ENCODE measurements around the gene TP53RK. TPM values are rescaled to one million over a fixed set of nuclear protein-coding genes. Genes with fewer than 3 reads are reported as not detected.

TP53RK gene
- total and polyA plus RNA-seq, 2 of the 4 experiments (the other 2 are of a cell fraction): 8.7 to 10.6 TPM

DNA sequence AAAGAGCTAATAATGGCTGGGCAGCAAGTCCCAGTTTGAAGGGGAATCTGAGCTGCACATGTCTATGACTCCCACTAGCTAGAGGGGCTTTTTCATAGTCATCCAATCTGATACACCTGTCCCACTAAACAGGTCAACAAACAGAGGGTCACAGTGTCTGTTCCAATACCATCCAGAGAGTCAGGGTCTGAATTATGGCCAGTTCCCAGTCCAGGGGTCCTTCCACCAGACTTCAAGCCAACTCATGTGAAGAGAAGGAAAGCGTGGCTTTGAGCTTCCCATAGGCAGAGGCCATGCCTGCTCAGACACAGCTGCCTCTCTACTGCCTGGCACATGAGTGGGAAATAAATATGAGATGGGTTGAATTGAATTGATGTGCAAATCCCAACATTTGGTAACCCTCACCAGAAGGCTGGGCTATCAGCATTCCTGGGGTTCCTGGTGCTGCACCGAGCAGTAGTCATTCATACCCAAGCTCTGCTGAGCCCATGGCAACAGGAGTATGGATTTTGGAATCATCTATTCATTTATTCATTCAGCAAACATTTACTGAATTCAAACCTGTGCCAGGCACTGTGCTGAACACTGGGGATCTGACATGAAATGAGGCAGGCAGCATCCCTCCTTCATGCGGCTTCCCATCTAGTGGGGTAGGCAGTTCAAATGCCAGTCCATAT, 17.2 kb downstream of the TP53RK start:
- Histone ChIP-seq H2AK5ac (ENCODE audit: low read depth, low read length) (no peak overlapping the region), H2AK9ac (replicated peaks; ENCODE audit: low read depth, low read length, poor library complexity) (no peak overlapping the region), H2BK120ac (ENCODE audit: low read depth, low read length) (no peak overlapping the region), H3K4me3 (ENCODE audit: insufficient read depth, low read depth, low read length) (no peak overlapping the region), H3K79me1 (ENCODE audit: low read depth in 1 of 2, low read length in 2 of 2) (no peaks in the 10 kb centered on the region), H2BK20ac (ENCODE audit: low read depth, low read length) (no peak overlapping the region), H2BK5ac (ENCODE audit: low read depth, low read length, poor library complexity, severe bottlenecking) (no peak overlapping the region), H2AFZ (replicated peaks; ENCODE audit: low read length, poor library complexity) (no peak overlapping the region), H2BK15ac (ENCODE audit: low read depth, low read length) (no peak overlapping the region), H4K20me1 (ENCODE audit: insufficient read depth, low read length) (no peaks in the 10 kb centered on the region), H3K4ac (ENCODE audit: low read depth, low read length) (no peak overlapping the region), H3K4me1 (ENCODE audit: control insufficient read depth, insufficient read depth, low read length) (no peaks in the 10 kb centered on the region), H3K27ac (ENCODE audit: insufficient read depth, low read length) (no peak overlapping the region), H3K14ac (replicated peaks; ENCODE audit: low read depth, low read length) (no peak overlapping the region), H3K27me3 (ENCODE audit: control insufficient read depth, insufficient read depth, low read length) (no peaks in the 10 kb centered on the region), H3K56ac (ENCODE audit: extremely low read depth, insufficient read depth, low read length) (no peak overlapping the region), H3K9me3 (ENCODE audit: control insufficient read depth, insufficient read depth, low read length) (peaks cover 15% of the 10 kb centered on the region), H3K9me1 (ENCODE audit: insufficient read depth, low read length) (no peaks in the 10 kb centered on the region), H3K36me3 (ENCODE audit: control insufficient read depth, insufficient read depth, low read length) (no peaks in the 10 kb centered on the region), H3K4me2 (ENCODE audit: low read depth, low read length) (no peak overlapping the region), H4K8ac (ENCODE audit: low read depth in 2 of 2, low read length in 2 of 2) (no peak overlapping the region), H3K9ac (ENCODE audit: low read depth, low read length) (no peak overlapping the region), H3K23ac (ENCODE audit: low read depth, low read length) (no peak overlapping the region), H4K5ac (ENCODE audit: low read depth, low read length) (no peak overlapping the region), H4K91ac (ENCODE audit: insufficient read depth, low read depth, low read length) (no peak overlapping the region), H3K18ac (ENCODE audit: low read depth, low read length) (no peak overlapping the region)
- BruUV-seq (replicated peaks): no TSS peak
- ChIA-PET POLR2A (ENCODE audit: unreplicated experiment) (no interaction called here), CTCF (interaction anchor here (0.6 kb wide), 1 partner anchor 915 kb away, joined by 3 read pairs; no protein-coding TSS in a partner anchor)
- no peak for DNase-seq
- no peak for ATAC-seq (ENCODE audit: low read depth)
- intact Hi-C loops (cut with micrococcal nuclease) (no loop called here), dilution Hi-C loops (cut with HindIII; ENCODE audit: low sequenced_read_pairs, unreplicated experiment) (no loop called here), in situ Hi-C loops (cut with MboI; ENCODE audit: low sequenced_read_pairs) (no loop called here)
- WGBS, 2 experiments (ENCODE audit: extremely low coverage in 2 of 2, insufficient read length in 1 of 2): no CpG with 5 or more reads among the region's 3 CpGs
- TF ChIP-seq CHD1 (IDR thresholded peaks at IDR 0.05; ENCODE audit: low read depth, low read length) (no peak), CTCF (conservative IDR thresholded peaks at IDR 0.05; ENCODE audit: low read depth, low read length) (no peak), NFE2L2 (IDR thresholded peaks at IDR 0.05; ENCODE audit: low read depth, low read length) (no peak), CEBPB (IDR thresholded peaks at IDR 0.05; ENCODE audit: low read depth, low read length) (no peak), SMC3 (IDR thresholded peaks at IDR 0.05; ENCODE audit: low read depth, low read length) (no peak), MAZ (IDR thresholded peaks at IDR 0.05; ENCODE audit: borderline replicate concordance, low read depth, low read length) (no peak), FOS (IDR thresholded peaks at IDR 0.05; ENCODE audit: low read depth, low read length) (no peak), RAD21 (IDR thresholded peaks at IDR 0.05; ENCODE audit: low read length) (no peak), BHLHE40 (IDR thresholded peaks at IDR 0.05; ENCODE audit: low read depth, low read length) (no peak), MXI1 (IDR thresholded peaks at IDR 0.05; ENCODE audit: borderline replicate concordance, low read depth, low read length) (no peak), POLR2A (IDR thresholded peaks at IDR 0.05; ENCODE audit: low read depth, low read length) (no peak), ELK1 (IDR thresholded peaks at IDR 0.05; ENCODE audit: borderline replicate concordance, low read depth, low read length) (no peak), RFX5 (IDR thresholded peaks at IDR 0.05; ENCODE audit: low read depth, low read length) (no peak), MAFK (IDR thresholded peaks at IDR 0.05; ENCODE audit: low read depth, low read length) (no peak), RCOR1 (IDR thresholded peaks at IDR 0.05; ENCODE audit: insufficient replicate concordance, low read length) (no peak)
- TF ChIP-seq, protein P1, sequence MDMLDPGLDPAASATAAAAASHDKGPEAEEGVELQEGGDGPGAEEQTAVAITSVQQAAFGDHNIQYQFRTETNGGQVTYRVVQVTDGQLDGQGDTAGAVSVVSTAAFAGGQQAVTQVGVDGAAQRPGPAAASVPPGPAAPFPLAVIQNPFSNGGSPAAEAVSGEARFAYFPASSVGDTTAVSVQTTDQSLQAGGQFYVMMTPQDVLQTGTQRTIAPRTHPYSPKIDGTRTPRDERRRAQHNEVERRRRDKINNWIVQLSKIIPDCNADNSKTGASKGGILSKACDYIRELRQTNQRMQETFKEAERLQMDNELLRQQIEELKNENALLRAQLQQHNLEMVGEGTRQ (IDR thresholded peaks at IDR 0.05; ENCODE audit: low read depth, low read length): no peak

Data from IMR-90 (cell line).